Fibroblast of pulmonary artery (primary cell): ENCODE measurements around the gene SUN2.
A peak's percentile ranks its signal among the peaks of the same experiment; 100 is the strongest.

ENCODE experiments used
- DNase-seq: peaks from one replicate; pipeline ENCODE4 v3.0.0-alpha.2; 2010; ENCODE audit warnings: low read depth
- H3K4me3 ChIP-seq: replicated peaks from 2 replicates; pipeline ENCODE4 v1.5.1; 2011; ENCODE audit warnings: low read depth, mild to moderate bottlenecking, control low read depth, low read length, moderate library complexity
- CTCF ChIP-seq: IDR thresholded peaks from 2 replicates; pipeline ENCODE4 v1.5.1; 2011; ENCODE audit warnings: mild to moderate bottlenecking, control low read depth, low read length, inconsistent platforms; ENCODE audit errors: missing control alignments

Gene SUN2

GRCh38 chr22:38793721-38794466, 38.1 kb upstream of the SUN2 start, which contains the start of gene DNAL4:
TSS of gene DNAL4 (minus strand) at chr22:38794143. CDS start at chr22:38782731, 11,412 bp downstream.
- H3K4me3 ChIP-seq = peak within 1 kb of the TSS; percentile 90
- peak; percentile 99 for DNase-seq
- TF ChIP-seq CTCF = no peak

GRCh38 chr22:38793317-38793716, 37.5 kb upstream of the SUN2 start:
- H3K4me3 ChIP-seq = peak overlapping the region; percentile 90
- no peak for TF ChIP-seq CTCF
- peak; percentile 6 for DNase-seq

GRCh38 chr22:38792833-38793232, 37.0 kb upstream of the SUN2 start:
- no peak for TF ChIP-seq CTCF
- H3K4me3 ChIP-seq = peak overlapping the region; percentile 90
- DNase-seq = no peak

- H3K4me3 ChIP-seq = no peak overlapping the region
- no peak for TF ChIP-seq CTCF
- DNase-seq = no peak
Measured at GRCh38 chr22:38789606-38790005, 33.8 kb upstream of the SUN2 start.

- no peak for TF ChIP-seq CTCF
- H3K4me3 ChIP-seq = no peak overlapping the region
- no peak for DNase-seq
Measured at GRCh38 chr22:38788846-38789245, 33.0 kb upstream of the SUN2 start.

GRCh38 chr22:38788021-38788816, 32.4 kb upstream of the SUN2 start:
- peak; percentile 97 for DNase-seq
- H3K4me3 ChIP-seq = no peak overlapping the region
- no peak for TF ChIP-seq CTCF
